CD4-positive, alpha-beta T cell treated with Interleukin-4 for 4 hours (primary cell): ENCODE data around the gene OBI1.

Experiments
- DNase-seq: peaks from one replicate; pipeline ENCODE4 v3.0.0-alpha.2; 2020

The OBI1 gene

DNA sequence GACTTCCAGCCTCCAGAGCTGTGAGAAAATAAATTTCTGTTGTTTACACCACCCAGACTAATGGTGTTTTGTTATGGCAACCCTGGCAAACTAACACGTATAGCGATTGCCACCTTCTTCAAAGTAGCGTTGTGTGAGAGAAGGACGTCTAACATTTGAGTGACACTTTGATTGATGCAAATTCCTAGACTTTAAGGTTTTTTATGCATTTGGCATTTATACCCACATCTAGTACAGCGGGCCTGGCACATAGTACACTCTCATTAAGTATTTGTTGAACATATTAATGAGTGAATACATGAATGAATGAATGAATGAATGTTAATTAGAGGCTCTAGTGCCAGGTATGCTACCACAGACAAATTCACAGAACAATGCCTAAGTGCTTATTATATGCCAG, 92.3 kb downstream of the OBI1 start:
- DNase-seq = no peak
